SKM-1 (cell line): ENCODE data around the gene PDZD7.

Experiments
- DNase-seq: peaks from one replicate; lab custom pipeline; 2025; ENCODE audit not compliant: unreplicated experiment; lab: John Stamatoyannopoulos, UW

The PDZD7 gene

GRCh38 chr10:101031128-101031795, at the start of gene PDZD7, which contains the start of gene SFXN3:
PDZD7 (minus strand) TSS chr10:101031129; CDS start chr10:101030219, 910 bp downstream.
SFXN3 (plus strand) TSS chr10:101031234; CDS start chr10:101034695, 3,461 bp downstream.
- peak; percentile 85 for DNase-seq

- no peak for DNase-seq
These were observed 48.9 kb upstream of the PDZD7 start for GRCh38 chr10:101079874-101080273.

GRCh38 chr10:101076630-101077029, 45.7 kb upstream of the PDZD7 start:
- no peak for DNase-seq

GRCh38 chr10:101075775-101076174, 44.8 kb upstream of the PDZD7 start:
- DNase-seq: no peak

GRCh38 chr10:101073631-101074030, 42.7 kb upstream of the PDZD7 start:
- no peak for DNase-seq

GRCh38 chr10:101072923-101073322, 42.0 kb upstream of the PDZD7 start:
- DNase-seq: no peak

- DNase-seq: no peak
These were observed 41.0 kb upstream of the PDZD7 start for GRCh38 chr10:101071885-101072433.

- DNase-seq: peak; percentile 87
These were observed 40.4 kb upstream of the PDZD7 start for GRCh38 chr10:101071267-101071884.

- no peak for DNase-seq
These were observed 39.2 kb upstream of the PDZD7 start for GRCh38 chr10:101070098-101070497.

- no peak for DNase-seq
These were observed 38.5 kb upstream of the PDZD7 start for GRCh38 chr10:101069441-101069840.

GRCh38 chr10:101067356-101068083, 36.6 kb upstream of the PDZD7 start:
- DNase-seq: peak; percentile 69

- no peak for DNase-seq
These were observed 36.0 kb upstream of the PDZD7 start for GRCh38 chr10:101066896-101067355.

- peak; percentile 61 for DNase-seq
These were observed 35.4 kb upstream of the PDZD7 start for GRCh38 chr10:101066146-101066895.

- no peak for DNase-seq
These were observed 34.7 kb upstream of the PDZD7 start for GRCh38 chr10:101065481-101066145.

GRCh38 chr10:101064415-101065030, 33.6 kb upstream of the PDZD7 start:
- no peak for DNase-seq

- DNase-seq: no peak
These were observed 32.9 kb upstream of the PDZD7 start for GRCh38 chr10:101063548-101064414.

- DNase-seq: no peak
These were observed 32.2 kb upstream of the PDZD7 start for GRCh38 chr10:101063050-101063525.

GRCh38 chr10:101062232-101063049, 31.5 kb upstream of the PDZD7 start:
- DNase-seq: no peak
